Activated T-cell treated with anti-CD3 and anti-CD28 coated beads, Interleukin-2, amount 50 U/mL, for 48 hours (primary cell): ENCODE measurements around the gene LIPG.

Experiments
- DNase-seq, 2 experiments: peaks; one replicate each; pipeline ENCODE4 v3.0.0-alpha.2; 2020

The LIPG gene

GRCh38 chr18:49640741-49641140, 78.9 kb downstream of the LIPG start:
- DNase-seq, result no peak

GRCh38 chr18:49645196-49645595, 83.3 kb downstream of the LIPG start:
- no peak for DNase-seq

GRCh38 chr18:49645841-49646351, 84.0 kb downstream of the LIPG start:
- DNase-seq, result no peak

GRCh38 chr18:49646873-49647272, 85.0 kb downstream of the LIPG start:
- DNase-seq, result no peak

- no peak for DNase-seq
These were observed 85.8 kb downstream of the LIPG start for GRCh38 chr18:49647496-49648168.

- no peak for DNase-seq
These were observed 86.5 kb downstream of the LIPG start for GRCh38 chr18:49648326-49648725.
